CD4-positive, alpha-beta T cell treated with Interleukin-15 for 1 hour (primary cell): Measurements from ENCODE around the gene BABAM2.

Experiments
- DNase-seq: peaks from one replicate; pipeline ENCODE4 v3.0.0-alpha.2; 2020

The BABAM2 gene

GRCh38 chr2:28292491-28292890 lies 402.0 kb downstream of the BABAM2 start:
- no peak for DNase-seq

- no peak for DNase-seq
These were observed 402.9 kb downstream of the BABAM2 start for GRCh38 chr2:28293416-28293815.

GRCh38 chr2:28294451-28294850 lies 403.9 kb downstream of the BABAM2 start:
- DNase-seq, result no peak

DNA sequence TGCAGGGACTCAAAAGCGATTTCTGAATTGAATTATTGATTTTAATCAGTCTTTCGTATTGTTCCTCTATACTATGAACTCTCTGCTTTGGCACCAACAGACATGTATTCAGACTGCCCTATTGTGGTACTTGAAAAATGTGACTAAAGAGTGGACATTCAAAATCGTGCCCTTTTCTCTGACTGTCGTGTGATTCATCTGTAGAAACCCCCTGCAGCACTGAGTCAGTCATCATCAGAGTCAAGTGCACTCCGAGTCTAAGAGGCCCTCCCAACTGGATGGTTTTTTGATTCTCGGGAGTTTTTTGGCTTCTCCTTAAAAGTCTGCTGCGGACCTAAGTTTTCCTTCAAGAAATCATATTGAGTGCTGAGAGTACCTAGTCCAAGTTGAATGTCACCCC lies 405.7 kb downstream of the BABAM2 start:
- DNase-seq, result no peak

GRCh38 chr2:28296904-28297303 lies 406.4 kb downstream of the BABAM2 start:
- no peak for DNase-seq

- no peak for DNase-seq
These were observed 407.0 kb downstream of the BABAM2 start for GRCh38 chr2:28297531-28297930.

GRCh38 chr2:28298406-28298805 lies 407.9 kb downstream of the BABAM2 start:
- DNase-seq, result no peak

GRCh38 chr2:28300485-28301341 lies 410.2 kb downstream of the BABAM2 start:
- DNase-seq, result no peak

DNA sequence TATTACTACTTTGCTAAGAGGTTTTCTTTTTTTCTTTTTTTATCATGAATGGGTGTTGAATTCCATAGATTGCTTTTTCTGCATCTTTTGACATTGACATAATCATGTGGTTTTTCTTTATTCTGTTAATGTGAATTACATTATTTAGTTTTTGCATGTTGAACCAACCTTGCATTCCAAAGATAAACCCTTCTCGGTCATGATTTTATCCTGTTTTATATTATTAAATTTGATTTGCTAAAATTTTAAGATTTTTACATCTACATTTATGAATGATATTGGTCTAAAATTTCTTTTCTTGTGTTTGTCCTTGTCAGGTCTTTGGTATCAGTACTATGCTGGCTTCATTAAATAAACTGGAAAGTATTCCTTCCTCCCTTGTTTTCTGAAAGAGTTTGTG lies 414.7 kb downstream of the BABAM2 start:
- no peak for DNase-seq

DNA sequence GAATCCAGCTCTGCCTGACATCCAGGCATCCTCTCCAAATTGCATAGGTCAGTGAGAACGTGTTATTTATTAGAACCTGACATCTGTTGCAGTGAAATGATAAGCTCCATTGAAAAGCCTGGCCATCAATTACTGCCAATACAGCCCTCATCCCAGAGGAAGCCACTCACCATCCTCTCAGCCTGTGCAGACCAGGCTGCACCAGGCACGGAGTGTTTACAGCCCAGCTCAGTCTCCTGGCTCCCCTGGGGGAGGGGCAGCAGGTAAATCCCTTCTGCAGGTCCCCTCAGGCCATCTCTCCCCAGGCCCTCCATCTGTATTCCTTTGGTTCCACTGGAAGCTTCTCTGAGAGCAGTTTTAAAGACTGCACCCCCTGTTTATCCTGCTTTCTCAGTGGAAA lies 419.6 kb downstream of the BABAM2 start:
- no peak for DNase-seq

GRCh38 chr2:28311660-28312249 lies 421.2 kb downstream of the BABAM2 start:
- DNase-seq, result no peak

GRCh38 chr2:28312307-28313219 lies 422.0 kb downstream of the BABAM2 start:
- DNase-seq, result no peak

GRCh38 chr2:28313220-28313784 lies 422.8 kb downstream of the BABAM2 start:
- no peak for DNase-seq

DNA sequence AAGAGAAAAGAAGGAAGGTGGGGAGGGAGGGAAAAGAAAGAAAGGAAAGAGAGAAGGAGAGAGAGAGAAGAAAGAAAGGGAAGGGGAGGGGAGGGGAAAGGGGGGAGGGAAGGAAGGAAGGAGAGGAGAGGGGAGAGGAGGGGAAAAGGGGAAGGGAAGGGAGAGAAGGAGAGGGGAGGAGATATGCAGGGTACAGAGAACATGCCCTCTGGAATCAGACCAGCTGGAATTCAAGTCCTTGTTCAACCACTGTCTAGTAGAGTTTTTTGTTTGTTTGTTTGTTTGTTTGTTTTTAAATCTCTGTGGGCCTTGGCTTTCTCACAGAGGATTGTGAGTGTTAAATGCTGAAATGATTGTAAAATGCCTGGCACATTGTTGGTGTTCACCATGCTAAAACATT lies 424.4 kb downstream of the BABAM2 start:
- no peak for DNase-seq

DNA sequence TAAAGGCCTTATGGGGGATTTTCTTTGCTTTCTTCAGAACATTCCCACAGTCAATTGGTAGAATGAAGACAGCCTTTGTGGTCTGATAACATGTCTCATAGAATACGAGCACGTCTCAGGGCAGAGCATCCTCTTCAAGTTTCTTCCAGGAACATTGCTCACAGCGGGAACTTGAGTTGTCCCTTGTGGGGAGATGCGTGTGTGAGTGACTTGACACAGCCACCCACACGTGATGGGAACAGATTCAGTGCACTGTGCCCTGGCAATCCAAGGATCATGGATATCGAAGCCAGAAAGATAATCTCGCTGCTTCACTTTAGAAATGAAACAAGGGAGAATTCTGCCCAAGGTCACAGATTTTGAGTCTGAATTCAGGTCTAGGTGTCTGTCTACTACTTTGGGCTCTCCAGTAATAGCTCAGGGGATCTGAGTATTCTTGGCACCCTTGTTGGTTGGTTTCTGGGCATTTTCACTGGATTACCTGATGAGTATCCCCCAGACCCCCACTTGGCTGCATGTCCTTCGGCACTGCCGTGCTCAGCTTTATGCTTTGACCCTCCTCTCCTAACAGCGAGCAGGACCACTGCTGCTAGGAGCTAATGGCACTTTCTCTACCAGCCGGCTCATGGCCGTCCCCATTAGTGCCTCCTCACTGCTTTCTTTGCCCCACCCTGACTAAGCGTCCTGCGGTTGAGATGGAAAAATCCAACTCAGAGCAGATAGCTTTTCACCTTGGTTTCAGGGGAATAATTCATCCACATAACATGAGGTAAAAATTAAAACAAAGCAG lies 426.2 kb downstream of the BABAM2 start:
- DNase-seq, result no peak

GRCh38 chr2:28317390-28317789 lies 426.9 kb downstream of the BABAM2 start:
- DNase-seq, result no peak

DNA sequence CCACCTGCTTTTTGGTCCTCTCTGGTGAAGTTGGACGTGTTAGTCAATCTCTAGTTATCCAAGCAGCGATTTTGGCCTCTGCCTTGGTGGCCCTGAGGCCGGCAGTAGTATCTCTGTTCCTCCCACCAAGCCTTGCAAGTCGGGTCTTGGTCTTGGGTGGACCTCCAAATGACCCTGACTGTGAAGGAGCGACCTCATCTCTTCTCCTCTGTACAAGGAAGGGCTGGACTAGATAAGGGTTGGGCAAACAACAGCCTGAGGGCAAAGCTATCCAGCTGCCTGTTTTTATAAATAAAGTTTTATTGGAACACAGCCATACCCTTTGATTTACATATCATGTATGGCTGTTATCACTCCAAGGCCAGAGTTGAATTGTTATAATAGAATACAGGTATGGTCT lies 427.5 kb downstream of the BABAM2 start:
- no peak for DNase-seq

GRCh38 chr2:28318462-28319117 lies 428.1 kb downstream of the BABAM2 start:
- no peak for DNase-seq

GRCh38 chr2:28319118-28320008 lies 428.8 kb downstream of the BABAM2 start:
- DNase-seq, result no peak

GRCh38 chr2:28320009-28320365 lies 429.5 kb downstream of the BABAM2 start:
- DNase-seq, result no peak

GRCh38 chr2:28320371-28320770 lies 429.8 kb downstream of the BABAM2 start:
- DNase-seq, result no peak
